ENCODE measurements around the gene TBC1D4. TPM values are rescaled to one million over a fixed set of nuclear protein-coding genes. Genes with fewer than 3 reads are reported as not detected.

Gene TBC1D4
- polyA plus RNA-seq, 1 of the 3 experiments (the other 2 are of a cell fraction), result 8.8 TPM

DNA sequence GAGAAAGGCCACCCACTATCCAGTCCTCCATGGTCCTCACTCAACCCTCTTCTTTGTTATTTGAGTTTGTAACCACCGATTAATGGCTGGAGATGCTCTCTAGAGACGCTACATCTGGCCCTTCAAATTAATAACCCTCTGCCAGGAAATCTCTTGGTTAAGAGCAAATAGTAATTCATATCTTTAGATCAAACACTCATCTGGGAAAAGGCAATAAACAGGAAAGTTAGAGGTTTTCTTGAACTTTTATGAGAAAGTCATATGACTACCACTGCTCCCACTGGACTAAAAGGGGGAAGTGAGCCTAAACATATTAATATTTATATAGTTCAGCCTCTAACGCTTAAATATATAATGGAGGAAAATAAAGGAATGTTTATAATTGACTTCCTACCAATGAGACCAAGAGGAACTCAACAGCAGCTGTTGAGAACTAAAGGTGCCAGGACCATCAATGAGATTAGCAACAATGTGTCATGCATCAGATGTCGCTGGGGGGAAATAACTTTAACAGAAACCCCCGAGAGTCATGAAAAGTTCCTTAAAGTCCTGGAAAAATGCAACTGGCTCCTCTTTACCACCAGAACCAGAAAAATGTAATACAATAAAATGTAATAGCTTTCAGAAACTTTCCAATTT is 2.7 kb downstream of the TBC1D4 start:
- H3K27ac ChIP-seq (ENCODE audit: low read depth in 2 of 2, low read length in 1 of 2), result no peak overlapping the region
- peaks cover 3 to 4% of the 10 kb centered on the region in 2 experiments; a peak in 2 of 4 replicates for H3K4me1 ChIP-seq (ENCODE audit: control insufficient read depth in 1 of 2, insufficient read depth in 2 of 2, low read depth in 1 of 2, low read length in 1 of 2)
- H2AFZ ChIP-seq (ENCODE audit: low read depth), result no peak overlapping the region
- H3K36me3 ChIP-seq (replicated peaks in 1 of 2; ENCODE audit: control insufficient read depth in 1 of 2, insufficient read depth in 2 of 2, low read length in 1 of 2), result no peaks in the 10 kb centered on the region
- TF ChIP-seq, protein P1, sequence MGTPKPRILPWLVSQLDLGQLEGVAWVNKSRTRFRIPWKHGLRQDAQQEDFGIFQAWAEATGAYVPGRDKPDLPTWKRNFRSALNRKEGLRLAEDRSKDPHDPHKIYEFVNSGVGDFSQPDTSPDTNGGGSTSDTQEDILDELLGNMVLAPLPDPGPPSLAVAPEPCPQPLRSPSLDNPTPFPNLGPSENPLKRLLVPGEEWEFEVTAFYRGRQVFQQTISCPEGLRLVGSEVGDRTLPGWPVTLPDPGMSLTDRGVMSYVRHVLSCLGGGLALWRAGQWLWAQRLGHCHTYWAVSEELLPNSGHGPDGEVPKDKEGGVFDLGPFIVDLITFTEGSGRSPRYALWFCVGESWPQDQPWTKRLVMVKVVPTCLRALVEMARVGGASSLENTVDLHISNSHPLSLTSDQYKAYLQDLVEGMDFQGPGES (IDR thresholded peaks at IDR 0.05; ENCODE audit: low read depth, low read length), result no peak
- H3K9me3 ChIP-seq, result no peaks in the 10 kb centered on the region
- H4K20me1 ChIP-seq (ENCODE audit: insufficient read depth), result peaks cover 3% of the 10 kb centered on the region; the same call in 1 of the 2 replicates
- ChIA-PET POLR2A (no interaction called here), CTCF (interaction anchor here (4.4 to 7.3 kb wide), 2 partner anchors 11 to 107 kb away, joined by 24 to 76 read pairs; no protein-coding TSS in a partner anchor)
- H3F3A ChIP-seq (replicated peaks; ENCODE audit: insufficient read depth), result peaks cover 22% of the 10 kb centered on the region
- no peaks in the 10 kb centered on the region for H3K27me3 ChIP-seq (ENCODE audit: insufficient read depth)
- no peak overlapping the region; the same call in 1 of the 2 replicates for H3K4me2 ChIP-seq
- no peaks in the 10 kb centered on the region for H3K9me2 ChIP-seq
- DNase-seq, result no peak
- WGBS (ENCODE audit: low lambda C conversion rate), result 93% methylated on average over 5 of the region's 5 CpGs
- peaks cover 24% of the 10 kb centered on the region for H3K79me2 ChIP-seq (ENCODE audit: insufficient read depth)
- no peak overlapping the region for H3K9ac ChIP-seq
- H3K4me3 ChIP-seq (ENCODE audit: low read depth in 2 of 2, low read length in 1 of 2), result no peak overlapping the region

DNA sequence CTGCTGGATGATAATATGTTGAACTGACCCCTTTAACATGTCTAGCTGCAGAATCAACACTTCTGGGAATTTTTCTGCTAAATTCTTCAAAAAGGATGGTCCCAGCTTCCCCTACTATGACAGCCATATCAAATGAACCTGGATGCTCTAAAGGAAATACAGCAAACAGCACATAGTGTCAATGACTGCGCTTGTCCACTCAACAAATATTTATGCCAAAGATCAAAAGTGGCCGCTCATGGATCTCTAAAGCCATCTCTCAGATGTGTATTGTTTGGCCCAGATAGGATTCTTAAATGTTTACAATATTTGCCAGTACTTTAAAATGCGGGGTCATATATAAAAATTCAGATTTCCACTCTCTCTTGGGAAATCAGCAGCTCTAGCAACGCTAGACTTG is 3.3 kb downstream of the TBC1D4 start:
- ChIA-PET POLR2A (no interaction called here), CTCF (interaction anchor here (4.4 to 7.3 kb wide), 2 partner anchors 11 to 106 kb away, joined by 24 to 76 read pairs; no protein-coding TSS in a partner anchor)
- no peak overlapping the region for H3K9ac ChIP-seq
- no peaks in the 10 kb centered on the region for H3K9me3 ChIP-seq
- H3K79me2 ChIP-seq (ENCODE audit: insufficient read depth), result peaks cover 24% of the 10 kb centered on the region
- H3K27me3 ChIP-seq (ENCODE audit: insufficient read depth), result no peaks in the 10 kb centered on the region
- TF ChIP-seq RXRA (IDR thresholded peaks at IDR 0.05; ENCODE audit: borderline replicate concordance, low read depth) (no peak), EZH2phosphoT487 (IDR thresholded peaks at IDR 0.05; ENCODE audit: borderline replicate concordance, low read depth) (no peak), GABPA (IDR thresholded peaks at IDR 0.05; ENCODE audit: low read depth) (no peak), MXI1 (IDR thresholded peaks at IDR 0.05; ENCODE audit: low read depth, low read length) (no peak), CTCF (IDR thresholded peaks at IDR 0.05) (no peak), USF1 (IDR thresholded peaks at IDR 0.05; ENCODE audit: borderline replicate concordance, low read depth) (no peak), FOSL2 (IDR thresholded peaks at IDR 0.05; ENCODE audit: borderline replicate concordance, low read depth) (no peak)
- TF ChIP-seq, protein P2, sequence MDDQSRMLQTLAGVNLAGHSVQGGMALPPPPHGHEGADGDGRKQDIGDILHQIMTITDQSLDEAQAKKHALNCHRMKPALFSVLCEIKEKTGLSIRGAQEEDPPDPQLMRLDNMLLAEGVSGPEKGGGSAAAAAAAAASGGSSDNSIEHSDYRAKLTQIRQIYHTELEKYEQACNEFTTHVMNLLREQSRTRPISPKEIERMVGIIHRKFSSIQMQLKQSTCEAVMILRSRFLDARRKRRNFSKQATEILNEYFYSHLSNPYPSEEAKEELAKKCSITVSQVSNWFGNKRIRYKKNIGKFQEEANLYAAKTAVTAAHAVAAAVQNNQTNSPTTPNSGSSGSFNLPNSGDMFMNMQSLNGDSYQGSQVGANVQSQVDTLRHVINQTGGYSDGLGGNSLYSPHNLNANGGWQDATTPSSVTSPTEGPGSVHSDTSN (IDR thresholded peaks at IDR 0.05), result no peak
- TF ChIP-seq, protein P3, sequence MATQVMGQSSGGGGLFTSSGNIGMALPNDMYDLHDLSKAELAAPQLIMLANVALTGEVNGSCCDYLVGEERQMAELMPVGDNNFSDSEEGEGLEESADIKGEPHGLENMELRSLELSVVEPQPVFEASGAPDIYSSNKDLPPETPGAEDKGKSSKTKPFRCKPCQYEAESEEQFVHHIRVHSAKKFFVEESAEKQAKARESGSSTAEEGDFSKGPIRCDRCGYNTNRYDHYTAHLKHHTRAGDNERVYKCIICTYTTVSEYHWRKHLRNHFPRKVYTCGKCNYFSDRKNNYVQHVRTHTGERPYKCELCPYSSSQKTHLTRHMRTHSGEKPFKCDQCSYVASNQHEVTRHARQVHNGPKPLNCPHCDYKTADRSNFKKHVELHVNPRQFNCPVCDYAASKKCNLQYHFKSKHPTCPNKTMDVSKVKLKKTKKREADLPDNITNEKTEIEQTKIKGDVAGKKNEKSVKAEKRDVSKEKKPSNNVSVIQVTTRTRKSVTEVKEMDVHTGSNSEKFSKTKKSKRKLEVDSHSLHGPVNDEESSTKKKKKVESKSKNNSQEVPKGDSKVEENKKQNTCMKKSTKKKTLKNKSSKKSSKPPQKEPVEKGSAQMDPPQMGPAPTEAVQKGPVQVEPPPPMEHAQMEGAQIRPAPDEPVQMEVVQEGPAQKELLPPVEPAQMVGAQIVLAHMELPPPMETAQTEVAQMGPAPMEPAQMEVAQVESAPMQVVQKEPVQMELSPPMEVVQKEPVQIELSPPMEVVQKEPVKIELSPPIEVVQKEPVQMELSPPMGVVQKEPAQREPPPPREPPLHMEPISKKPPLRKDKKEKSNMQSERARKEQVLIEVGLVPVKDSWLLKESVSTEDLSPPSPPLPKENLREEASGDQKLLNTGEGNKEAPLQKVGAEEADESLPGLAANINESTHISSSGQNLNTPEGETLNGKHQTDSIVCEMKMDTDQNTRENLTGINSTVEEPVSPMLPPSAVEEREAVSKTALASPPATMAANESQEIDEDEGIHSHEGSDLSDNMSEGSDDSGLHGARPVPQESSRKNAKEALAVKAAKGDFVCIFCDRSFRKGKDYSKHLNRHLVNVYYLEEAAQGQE (IDR thresholded peaks at IDR 0.05; ENCODE audit: low read depth, low read length), result no peak
- no peak overlapping the region for H3K27ac ChIP-seq (ENCODE audit: low read depth in 2 of 2, low read length in 1 of 2)
- H3K4me1 ChIP-seq (ENCODE audit: control insufficient read depth in 1 of 2, insufficient read depth in 2 of 2, low read depth in 1 of 2, low read length in 1 of 2), result peaks cover 3 to 4% of the 10 kb centered on the region in 2 experiments; a peak in 2 of 4 replicates
- H4K20me1 ChIP-seq (ENCODE audit: insufficient read depth), result peaks cover 3% of the 10 kb centered on the region; the same call in 1 of the 2 replicates
- 96% methylated on average over 4 of the region's 4 CpGs for WGBS (ENCODE audit: low lambda C conversion rate)
- no peaks in the 10 kb centered on the region for H3K9me2 ChIP-seq
- H3K4me2 ChIP-seq, result no peak overlapping the region; the same call in 1 of the 2 replicates
- peaks cover 22% of the 10 kb centered on the region for H3F3A ChIP-seq (replicated peaks; ENCODE audit: insufficient read depth)
- no peak overlapping the region for H2AFZ ChIP-seq (ENCODE audit: low read depth)
- H3K36me3 ChIP-seq (replicated peaks in 1 of 2; ENCODE audit: control insufficient read depth in 1 of 2, insufficient read depth in 2 of 2, low read length in 1 of 2), result no peaks in the 10 kb centered on the region
- H3K4me3 ChIP-seq (ENCODE audit: low read depth in 2 of 2, low read length in 1 of 2), result no peak overlapping the region
- DNase-seq, result no peak

Measured in SK-N-SH (cell line).